Panc1 (cell line): ENCODE data around the gene DAAM2. TPM values are rescaled to one million over a fixed set of nuclear protein-coding genes. Genes with fewer than 3 reads are reported as not detected.

ENCODE experiments used
- ATAC-seq: fragments of 200-7000 bp; cut with Tn5 transposase; 2 replicates; pipeline ENCODE4 v1.9.1; 2020; ENCODE audit warnings: mild to moderate bottlenecking, moderate library complexity
- BruUV-seq: library from RNA; stranded (reverse); fragments of 400-500 nt; replicated peaks from 2 replicates; lab custom pipeline; 2021; lab: Mats Ljungman, UMichigan
- CTCF ChIA-PET: fragments of 300-600 bp; sonication (Branson Sonifier 250); formaldehyde crosslinking; loops from one replicate; lab custom pipeline; 2022; ENCODE audit warnings: antibody characterized with exemption; lab: Charles Lee
- POLR2A ChIA-PET: fragments of 300-600 bp; sonication (Branson Sonifier 250); formaldehyde crosslinking; loops from one replicate; lab custom pipeline; 2022; ENCODE audit warnings: antibody characterized with exemption; lab: Charles Lee
- DNase-seq: peaks from one replicate; pipeline ENCODE4 v3.0.0-alpha.2; 2010; ENCODE audit warnings: low read depth, low spot score
- H3K27ac ChIP-seq: 2 replicates; pipeline ENCODE4 v1.5.1; 2011; ENCODE audit warnings: mild to moderate bottlenecking, low read length, inconsistent platforms
- H3K27me3 ChIP-seq: fragments of 200-500 bp; sonication (Bioruptor generic); 2 replicates; pipeline ENCODE4 v1.6.0; 2014; ENCODE audit warnings: low read length, inconsistent platforms; ENCODE audit not compliant: control insufficient read depth, insufficient read depth
- H3K36me3 ChIP-seq: fragments of 200-500 bp; sonication (Bioruptor generic); 2 replicates; pipeline ENCODE4 v1.5.1; 2014; ENCODE audit warnings: inconsistent platforms, mild to moderate bottlenecking, low read length, moderate library complexity; ENCODE audit not compliant: control insufficient read depth, insufficient read depth
- H3K4me1 ChIP-seq: 2 replicates; pipeline ENCODE4 v1.5.1; 2011; ENCODE audit warnings: inconsistent platforms, mild to moderate bottlenecking, low read length, moderate library complexity; ENCODE audit not compliant: control insufficient read depth, insufficient read depth
- H3K4me3 ChIP-seq, 2 experiments: 2 replicates each; pipeline ENCODE4 v1.5.1; 2011 to 2012; ENCODE audit warnings: low read depth in 2 of 2, low read length in 2 of 2, mild to moderate bottlenecking in 2 of 2, inconsistent platforms in 1 of 2, moderate library complexity in 1 of 2
- H3K9me3 ChIP-seq: fragments of 200-500 bp; sonication (Bioruptor generic); 2 replicates; pipeline ENCODE4 v1.5.1; 2014; ENCODE audit warnings: low read depth, mild to moderate bottlenecking, inconsistent platforms, low read length, moderate library complexity; ENCODE audit not compliant: control insufficient read depth, insufficient read depth
- CTCF ChIP-seq: fragments of 450-650 bp; IDR thresholded peaks from 2 replicates; pipeline ENCODE4 v1.5.1; 2017; ENCODE audit warnings: mild to moderate bottlenecking
- POLR2AphosphoS5 ChIP-seq: IDR thresholded peaks from 2 replicates; pipeline ENCODE4 v1.6.1; 2012; ENCODE audit warnings: mild to moderate bottlenecking, low read depth, low read length, moderate library complexity
- REST ChIP-seq, 2 experiments: IDR thresholded peaks; 2 replicates each; pipeline ENCODE4 v1.6.1; 2011 to 2012; ENCODE audit warnings: low read depth in 2 of 2, control low read depth in 1 of 2, low read length in 1 of 2, mild to moderate bottlenecking in 1 of 2, moderate library complexity in 1 of 2; ENCODE audit not compliant: insufficient read depth in 1 of 2
- SIN3A ChIP-seq: IDR thresholded peaks from 2 replicates; pipeline ENCODE4 v1.6.1; 2012; ENCODE audit warnings: low read depth, mild to moderate bottlenecking, low read length, moderate library complexity, borderline replicate concordance; ENCODE audit not compliant: insufficient read depth
- TCF7L2 ChIP-seq: IDR thresholded peaks from 2 replicates; pipeline ENCODE4 v1.6.1; 2011; ENCODE audit warnings: mild to moderate bottlenecking, low read depth, low read length, inconsistent platforms
- in situ Hi-C: cut with HindIII; loops from 2 replicates; pipeline ENCODE4 v1.10.0; 2016; ENCODE audit warnings: low sequenced_read_pairs, low pct_unique_long_range_greater_than_20kb
- intact Hi-C: fragments of 100-400 bp; cut with micrococcal nuclease; formaldehyde crosslinking; loops from one replicate; pipeline ENCODE4 v1.10.0; 2022; ENCODE audit not compliant: unreplicated experiment
- total RNA-seq: library from RNA; stranded (reverse); gene quantifications from one replicate; pipeline ENCODE4 v1.2.1, GENCODE V29; 2021; ENCODE audit not compliant: unreplicated experiment

The DAAM2 gene
- total RNA-seq, 1 experiment from 2014 or later, result not detected

DNA sequence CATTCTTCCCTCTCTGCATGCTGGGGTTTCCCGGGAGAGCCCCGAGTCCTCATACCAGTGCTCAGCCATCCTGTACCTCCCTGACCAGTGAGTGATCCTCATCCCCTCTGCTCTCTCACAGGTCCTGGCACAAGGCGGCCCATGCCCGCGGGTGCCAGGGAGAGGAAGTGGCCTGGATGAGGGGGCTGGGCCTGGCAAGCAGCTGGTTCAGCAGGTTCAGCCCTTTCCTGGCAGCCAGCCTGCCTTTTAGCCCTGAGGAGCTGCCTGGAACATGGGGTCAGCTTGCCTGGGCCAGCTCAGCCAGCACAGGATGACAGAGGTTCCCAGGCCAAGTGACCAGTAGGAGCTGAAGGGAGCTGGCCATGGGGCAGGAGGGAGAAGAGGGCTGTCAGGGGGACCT, 131.2 kb downstream of the DAAM2 start:
- DNase-seq (no peak), ATAC-seq (no peak)
- POLR2A ChIA-PET, result no interaction called here
- Histone ChIP-seq H3K36me3 (no peaks in the 10 kb centered on the region), H3K27me3 (no peaks in the 10 kb centered on the region), H3K9me3 (no peaks in the 10 kb centered on the region), H3K27ac (no peak overlapping the region), H3K4me3 (no peak overlapping the region), H3K4me1 (no peaks in the 10 kb centered on the region)
- in situ Hi-C loops, result no loop called here
- TF ChIP-seq REST (IDR thresholded peaks at IDR 0.05; ENCODE audit: insufficient read depth in 1 of 2, low read depth in 2 of 2, low read length in 1 of 2) (no peak), SIN3A (no peak), POLR2AphosphoS5 (no peak), TCF7L2 (no peak), CTCF (no peak)
- BruUV-seq, result no TSS peak
- CTCF ChIA-PET, result no interaction called here
- intact Hi-C loops, result no loop called here

- CTCF ChIA-PET, result no interaction called here
- no peak for ATAC-seq
Measured at GRCh38 chr6:39923861-39924260, 131.7 kb downstream of the DAAM2 start.

More at GRCh38 chr6:39923861-39924260, 131.7 kb downstream of the DAAM2 start:
- intact Hi-C loops (no loop called here), in situ Hi-C loops (no loop called here)
- Histone ChIP-seq H3K27me3 (no peaks in the 10 kb centered on the region), H3K4me3 (no peak overlapping the region), H3K36me3 (no peaks in the 10 kb centered on the region), H3K27ac (no peak overlapping the region), H3K4me1 (no peaks in the 10 kb centered on the region), H3K9me3 (no peaks in the 10 kb centered on the region)
- TF ChIP-seq TCF7L2, result no peak
- TF ChIP-seq CTCF, result no peak
- no peak for TF ChIP-seq SIN3A
- TF ChIP-seq REST (IDR thresholded peaks at IDR 0.05; ENCODE audit: insufficient read depth in 1 of 2, low read depth in 2 of 2, low read length in 1 of 2), result no peak
- no peak for TF ChIP-seq POLR2AphosphoS5
- no TSS peak for BruUV-seq
- DNase-seq, result no peak
- POLR2A ChIA-PET, result no interaction called here
